Stomach (tissue), 4 donors: ENCODE measurements around the gene UBE2S.

ENCODE experiments used
- EP300 ChIP-seq: sonication (generic); formaldehyde crosslinking; IDR thresholded peaks from one replicate; pipeline ENCODE4 v1.6.1; 2017; ENCODE audit warnings: antibody characterized with exemption
- TF ChIP-seq, protein P1 (sequence below), 7 experiments: fragments of 450-650 bp in 4 of 7; fragments of 200-600 bp in 3 of 7; sonication (generic) in 3 of 7; IDR thresholded peaks; one replicate each; pipeline ENCODE4 v1.5.1; 2016 to 2019; ENCODE audit warnings: antibody characterized with exemption in 7 of 7, control low read depth in 2 of 7, mild to moderate bottlenecking in 1 of 7

DNA sequence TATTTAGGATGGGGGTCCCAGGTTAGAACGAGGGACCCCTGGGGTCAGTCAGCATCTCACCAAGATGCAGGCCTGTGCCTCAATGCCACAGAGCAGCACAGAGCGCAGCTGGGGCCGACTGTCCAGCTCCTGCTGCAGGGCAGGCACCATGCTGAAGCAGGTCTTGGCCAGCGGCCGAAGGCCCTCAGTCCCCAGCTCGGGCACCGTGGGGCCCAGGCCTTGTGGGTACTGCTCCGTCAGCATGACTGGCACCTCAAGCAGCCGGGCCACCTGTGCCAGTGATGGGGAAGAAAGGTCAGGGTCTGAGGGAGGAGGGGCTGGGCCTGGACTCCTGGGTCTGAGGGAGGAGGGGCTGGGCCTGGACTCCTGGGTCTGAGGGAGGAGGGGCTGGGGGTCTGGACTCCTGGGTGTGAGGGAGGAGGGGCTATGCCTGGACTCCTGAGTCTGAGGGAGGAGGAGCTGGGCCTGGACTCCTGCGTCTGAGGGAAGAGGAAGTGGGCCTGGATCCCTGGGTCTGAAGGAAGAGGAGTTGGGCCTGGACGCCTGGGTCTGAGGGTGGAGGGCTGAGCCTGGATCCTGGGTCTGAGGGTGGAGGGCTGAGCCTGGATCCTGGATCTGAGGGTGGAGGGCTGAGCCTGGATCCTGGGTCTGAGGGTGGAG lies 48.1 kb upstream of the UBE2S start:
- TF ChIP-seq, protein P1, sequence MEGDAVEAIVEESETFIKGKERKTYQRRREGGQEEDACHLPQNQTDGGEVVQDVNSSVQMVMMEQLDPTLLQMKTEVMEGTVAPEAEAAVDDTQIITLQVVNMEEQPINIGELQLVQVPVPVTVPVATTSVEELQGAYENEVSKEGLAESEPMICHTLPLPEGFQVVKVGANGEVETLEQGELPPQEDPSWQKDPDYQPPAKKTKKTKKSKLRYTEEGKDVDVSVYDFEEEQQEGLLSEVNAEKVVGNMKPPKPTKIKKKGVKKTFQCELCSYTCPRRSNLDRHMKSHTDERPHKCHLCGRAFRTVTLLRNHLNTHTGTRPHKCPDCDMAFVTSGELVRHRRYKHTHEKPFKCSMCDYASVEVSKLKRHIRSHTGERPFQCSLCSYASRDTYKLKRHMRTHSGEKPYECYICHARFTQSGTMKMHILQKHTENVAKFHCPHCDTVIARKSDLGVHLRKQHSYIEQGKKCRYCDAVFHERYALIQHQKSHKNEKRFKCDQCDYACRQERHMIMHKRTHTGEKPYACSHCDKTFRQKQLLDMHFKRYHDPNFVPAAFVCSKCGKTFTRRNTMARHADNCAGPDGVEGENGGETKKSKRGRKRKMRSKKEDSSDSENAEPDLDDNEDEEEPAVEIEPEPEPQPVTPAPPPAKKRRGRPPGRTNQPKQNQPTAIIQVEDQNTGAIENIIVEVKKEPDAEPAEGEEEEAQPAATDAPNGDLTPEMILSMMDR (IDR thresholded peaks at IDR 0.05): no peak
- TF ChIP-seq EP300: no peak
